TTC549 (cell line): ENCODE data around the gene BTBD2.

Experiments
- FAIRE-seq: peaks from 2 replicates; lab custom pipeline; 2012; peaks lifted over from hg19 to GRCh38; lab: Jason Lieb, UNC

The BTBD2 gene

DNA sequence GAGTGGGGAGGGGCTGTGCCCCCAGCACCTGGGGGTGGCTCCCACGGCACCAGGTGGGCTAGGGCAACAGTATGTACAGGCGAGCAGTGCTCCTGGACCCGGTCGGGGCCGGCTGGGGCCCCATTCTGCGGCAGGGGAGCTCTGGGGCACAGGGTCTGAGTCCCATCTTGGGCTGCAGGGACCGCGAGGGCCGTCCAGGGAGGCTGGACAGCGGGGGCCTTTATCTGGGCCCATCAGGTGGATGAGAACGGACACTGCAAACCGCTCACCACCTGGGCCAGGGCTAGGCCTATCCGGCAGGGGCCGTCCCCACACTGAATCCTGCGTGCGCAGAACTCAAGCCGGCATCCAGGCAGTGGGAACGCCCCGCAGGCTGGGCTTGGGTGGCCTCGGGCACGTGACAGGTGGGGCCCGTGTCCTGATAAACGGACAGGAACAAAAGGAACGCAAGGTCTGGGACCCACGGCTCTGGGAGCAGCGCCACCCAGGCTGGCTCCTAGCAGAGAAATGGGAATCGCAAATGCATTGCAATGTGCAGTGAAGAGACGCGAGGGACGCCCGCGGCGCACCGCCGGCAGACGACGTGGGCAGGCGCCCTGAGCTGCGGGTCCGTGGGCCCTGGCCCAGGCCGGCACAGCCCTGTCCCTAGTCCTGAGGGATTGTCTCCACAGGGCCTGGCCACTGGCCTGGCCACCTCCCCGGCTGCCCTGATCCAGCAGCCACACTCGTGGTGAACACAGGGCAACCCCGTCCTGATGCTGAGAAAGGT is 29.7 kb downstream of the BTBD2 start:
- no peak for FAIRE-seq

DNA sequence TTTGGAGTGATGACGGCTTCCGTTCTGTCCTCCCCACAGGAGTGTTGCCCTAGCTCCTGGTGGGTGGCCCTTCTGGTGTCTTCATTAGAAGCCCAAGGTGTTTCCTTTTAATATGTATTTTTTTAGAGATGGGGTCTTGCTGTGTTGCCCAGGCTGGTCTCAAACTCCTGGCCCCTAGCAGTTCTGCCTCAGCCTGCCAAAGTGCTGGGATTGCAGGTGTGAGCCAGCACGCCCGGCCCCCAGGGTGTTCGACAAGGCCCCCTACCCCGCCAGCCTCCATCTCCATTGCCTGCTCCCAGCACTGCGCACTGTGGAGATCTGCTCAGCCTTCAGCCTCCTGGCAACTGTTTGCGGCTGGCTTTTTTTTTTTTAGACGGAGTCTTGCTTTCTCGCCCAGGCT is 31.2 kb downstream of the BTBD2 start:
- FAIRE-seq, result no peak

DNA sequence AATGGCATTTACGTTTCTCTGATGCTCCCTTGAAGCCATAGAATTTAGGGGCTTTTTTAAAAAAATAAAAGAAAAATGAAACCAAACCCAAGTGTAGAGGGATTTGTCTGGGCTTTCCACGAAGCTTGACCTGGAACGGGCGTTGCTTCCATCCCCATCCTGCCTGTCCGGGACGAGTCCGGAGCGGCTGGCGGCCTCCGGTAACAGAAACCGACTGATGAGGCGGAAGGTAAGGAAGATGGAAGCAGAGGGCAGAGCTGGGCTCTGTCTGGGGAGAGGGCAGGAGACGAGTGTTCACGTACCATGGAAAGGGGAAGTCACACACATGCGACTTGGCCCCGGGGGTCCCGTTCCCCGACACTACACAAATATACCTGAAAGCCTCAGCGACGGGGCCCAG is 34.3 kb downstream of the BTBD2 start:
- FAIRE-seq, result no peak

DNA sequence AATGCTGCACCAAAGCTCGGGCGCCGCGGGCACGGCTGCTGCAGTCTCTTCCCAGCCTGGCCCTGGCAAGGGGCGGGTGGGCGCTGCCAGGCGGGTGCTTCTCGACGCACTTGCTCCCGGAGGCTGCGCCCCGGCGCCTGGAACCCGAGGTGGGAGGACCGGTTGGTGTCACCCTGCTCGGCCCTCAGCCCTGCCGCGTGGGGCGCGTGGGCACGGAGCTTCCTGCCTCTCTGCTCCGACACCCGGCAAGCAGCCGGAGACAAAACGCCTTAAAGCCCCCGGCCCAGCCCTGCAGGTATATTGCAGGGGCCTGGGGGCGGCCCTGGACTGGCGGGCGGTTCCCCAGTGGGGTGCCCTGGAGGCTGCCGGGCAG is 34.7 kb downstream of the BTBD2 start:
- no peak for FAIRE-seq

DNA sequence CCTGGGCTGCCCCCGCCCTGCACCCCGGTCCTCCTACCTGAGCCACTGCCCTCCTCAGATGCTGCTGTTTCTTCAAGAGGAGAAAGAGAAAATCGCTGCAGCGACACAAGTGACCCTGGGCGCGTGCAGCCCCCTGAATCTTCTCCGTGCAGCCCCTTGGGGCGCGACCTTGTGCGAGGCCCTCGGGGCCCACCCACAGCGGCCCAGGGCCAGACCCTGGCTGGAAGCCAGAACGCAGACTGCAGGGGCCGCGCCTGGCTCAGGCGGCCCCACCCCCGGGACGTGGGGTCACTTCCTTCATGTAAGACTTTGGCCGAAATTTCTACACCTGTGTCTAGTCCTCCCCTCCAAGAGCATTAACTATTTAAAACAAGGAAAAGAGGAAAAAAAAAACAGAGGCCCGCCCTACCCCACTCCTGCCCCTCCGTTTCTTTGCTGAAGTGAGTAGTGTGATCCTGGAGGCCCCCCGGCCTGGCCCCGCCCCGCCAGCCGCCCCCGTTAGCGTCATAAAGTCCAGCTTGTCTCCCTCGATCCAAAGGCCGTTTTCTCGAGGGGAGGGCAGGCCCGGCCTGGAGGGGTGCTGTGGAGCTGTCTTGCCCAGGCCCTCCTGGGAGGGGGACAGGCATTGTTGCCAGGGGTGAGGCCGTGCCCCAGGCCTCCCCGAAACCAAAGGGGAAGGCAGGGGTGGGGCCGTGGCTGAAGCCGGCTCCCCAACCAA is 35.3 kb downstream of the BTBD2 start:
- no peak for FAIRE-seq

DNA sequence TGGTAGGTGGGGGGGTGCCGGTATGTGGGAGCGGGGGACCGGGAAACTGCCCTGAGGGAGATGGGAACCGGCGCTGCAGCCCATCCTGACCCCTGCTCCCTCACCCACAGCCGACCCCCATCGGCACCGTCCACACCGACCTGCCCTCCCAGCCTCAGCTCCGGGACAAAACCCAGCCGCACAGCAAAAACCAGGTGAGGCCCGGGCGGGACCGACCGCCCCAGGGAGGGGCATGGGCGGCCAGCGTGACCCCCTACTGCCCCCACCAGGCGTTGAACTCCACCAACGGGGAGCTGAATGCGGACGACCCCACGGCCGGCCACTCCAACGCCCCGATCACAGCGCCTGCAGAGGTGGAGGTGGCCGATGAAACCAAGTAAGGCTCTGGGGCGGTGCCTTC is 35.9 kb downstream of the BTBD2 start:
- no peak for FAIRE-seq

DNA sequence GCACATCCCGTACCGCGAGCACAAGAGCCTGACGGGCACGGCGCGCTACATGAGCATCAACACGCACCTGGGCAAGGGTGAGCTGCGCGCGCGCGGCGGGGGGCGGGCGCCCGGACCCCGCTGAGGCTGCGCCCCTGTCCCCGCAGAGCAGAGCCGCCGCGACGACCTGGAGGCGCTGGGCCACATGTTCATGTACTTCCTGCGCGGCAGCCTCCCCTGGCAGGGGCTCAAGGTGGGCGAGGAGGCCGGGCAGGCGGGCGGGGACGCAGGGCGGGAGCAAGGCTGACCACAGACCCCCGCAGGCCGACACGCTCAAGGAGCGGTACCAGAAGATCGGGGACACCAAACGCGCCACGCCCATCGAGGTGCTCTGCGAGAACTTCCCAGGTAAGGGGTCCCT is 36.5 kb downstream of the BTBD2 start:
- no peak for FAIRE-seq

DNA sequence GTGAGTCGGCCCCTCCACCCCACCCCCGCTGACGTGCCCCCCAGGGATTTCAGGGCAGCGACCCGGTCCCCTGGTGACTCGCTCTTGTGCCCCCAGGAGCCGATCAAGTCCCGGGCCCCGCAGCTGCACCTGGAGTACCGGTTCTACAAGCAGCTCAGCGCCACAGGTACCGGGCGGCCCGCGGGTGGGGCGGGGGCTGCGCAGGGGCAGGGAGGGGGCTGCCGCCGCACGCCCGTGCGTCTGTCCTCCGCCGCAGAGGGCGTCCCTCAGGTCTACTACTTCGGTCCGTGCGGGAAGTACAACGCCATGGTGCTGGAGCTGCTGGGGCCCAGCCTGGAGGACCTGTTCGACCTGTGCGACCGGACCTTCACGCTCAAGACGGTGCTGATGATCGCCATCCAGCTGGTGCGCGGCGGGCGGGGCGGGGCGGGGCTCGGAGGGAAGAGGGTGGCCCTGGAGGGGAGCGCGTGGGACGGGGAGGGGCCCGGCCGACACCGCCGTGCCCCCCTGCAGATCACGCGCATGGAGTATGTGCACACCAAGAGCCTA is 37.1 kb downstream of the BTBD2 start:
- FAIRE-seq, result no peak

DNA sequence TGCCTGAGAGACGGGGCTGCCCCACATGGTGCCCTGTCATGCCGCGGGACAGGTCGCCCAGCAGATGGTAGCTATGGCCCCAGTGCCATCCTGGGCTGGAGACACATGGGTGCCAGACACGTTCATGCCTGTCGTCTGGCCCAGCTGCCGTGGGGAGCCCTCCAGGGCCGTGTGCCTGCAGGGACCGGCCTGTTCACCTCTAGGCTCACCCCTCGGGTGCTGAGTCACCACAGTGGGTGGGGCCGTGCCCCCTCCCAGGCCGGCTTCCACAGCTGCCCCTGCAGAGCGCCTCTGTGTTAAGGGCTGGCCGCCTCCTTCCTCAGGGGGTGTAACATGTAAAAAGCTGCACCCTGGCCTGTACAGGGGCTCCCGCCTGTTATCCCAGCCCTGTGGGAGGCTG is 38.4 kb downstream of the BTBD2 start:
- no peak for FAIRE-seq

DNA sequence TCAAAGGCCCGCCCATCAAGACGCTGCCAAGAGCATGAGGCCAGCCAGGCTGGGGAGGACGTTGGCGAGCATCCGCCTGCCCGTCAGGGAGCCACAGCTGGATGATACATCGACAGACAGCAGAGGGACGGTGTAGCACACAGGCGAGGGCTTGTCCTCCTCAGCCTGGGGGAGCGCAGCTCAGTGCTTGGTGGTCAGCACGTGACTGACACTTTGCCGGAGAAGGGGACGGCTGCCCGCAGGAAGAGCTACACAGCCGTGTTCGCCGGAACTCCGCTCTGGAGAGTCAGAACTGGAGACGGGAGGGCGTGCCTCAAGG is 40.4 kb downstream of the BTBD2 start:
- FAIRE-seq, result no peak

DNA sequence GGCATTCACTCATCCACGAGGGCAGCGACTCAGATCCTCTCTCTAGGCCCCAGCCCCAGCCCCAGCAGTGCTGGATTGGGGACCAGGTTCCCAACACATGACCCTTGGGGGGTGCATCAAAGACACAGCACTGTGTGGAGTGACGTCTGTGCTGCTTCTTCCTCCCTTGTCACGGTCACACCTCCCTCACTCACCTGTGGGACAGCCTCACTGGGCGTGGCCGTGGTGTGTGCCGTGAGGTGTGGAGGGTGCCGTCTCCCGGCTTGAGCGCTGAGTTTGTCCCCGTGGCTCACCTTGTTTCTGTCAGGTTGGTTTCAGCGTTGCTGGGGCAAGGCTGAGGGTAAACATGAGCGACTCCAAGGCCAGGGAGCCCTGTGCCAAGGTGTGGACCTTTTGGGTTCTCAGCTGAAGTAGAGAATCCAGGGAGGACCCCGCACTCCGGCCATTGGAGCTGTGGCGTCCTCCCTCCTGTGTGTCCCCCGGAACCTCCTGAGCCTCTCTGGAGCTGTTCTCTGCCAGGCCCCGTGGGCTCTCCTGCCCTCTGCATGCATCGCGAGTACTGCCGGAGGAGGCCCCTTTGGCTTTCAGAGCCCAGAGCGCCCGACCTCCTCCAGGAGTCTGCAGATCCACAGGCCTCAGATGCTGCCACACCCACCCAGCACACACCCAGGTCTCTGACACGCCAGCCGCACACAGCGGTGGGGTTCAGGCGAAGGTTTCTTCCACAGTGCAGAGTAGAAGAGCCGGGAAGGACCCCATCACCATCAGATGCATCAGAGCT is 40.9 kb downstream of the BTBD2 start:
- no peak for FAIRE-seq

DNA sequence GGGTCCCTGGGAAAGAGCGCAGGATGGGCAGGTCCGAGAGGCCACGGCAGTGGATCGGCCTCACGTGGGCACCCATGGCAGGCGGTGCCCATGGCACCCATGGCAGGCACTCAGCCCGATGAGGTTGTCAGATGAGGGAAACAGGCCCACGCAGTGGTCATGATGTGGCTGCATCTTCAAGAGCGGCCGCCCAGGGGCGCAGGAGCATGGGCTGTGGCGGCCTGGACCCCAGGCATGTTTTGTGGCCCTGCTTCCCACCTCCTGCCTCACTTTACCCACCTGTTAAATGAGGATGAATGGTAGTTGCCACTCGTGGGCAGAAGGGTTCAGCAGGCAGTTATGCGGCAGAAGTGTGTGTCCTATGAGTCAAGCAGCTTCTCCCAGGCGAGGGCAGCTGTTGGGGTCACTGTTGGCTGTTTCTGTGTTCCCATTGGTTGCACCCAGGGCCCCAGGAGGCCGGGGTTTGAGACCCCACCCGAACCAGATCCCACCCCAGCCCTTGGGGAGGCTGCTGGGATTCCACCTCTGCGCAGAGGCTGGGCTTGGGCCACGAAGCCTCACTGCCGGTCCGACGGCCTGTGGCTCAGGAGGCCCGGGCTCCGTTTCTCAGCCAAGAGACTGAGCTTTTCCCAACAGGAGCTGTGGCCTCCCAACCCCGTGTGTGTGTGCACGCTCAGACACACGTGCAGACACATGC is 44.6 kb downstream of the BTBD2 start:
- FAIRE-seq, result no peak

DNA sequence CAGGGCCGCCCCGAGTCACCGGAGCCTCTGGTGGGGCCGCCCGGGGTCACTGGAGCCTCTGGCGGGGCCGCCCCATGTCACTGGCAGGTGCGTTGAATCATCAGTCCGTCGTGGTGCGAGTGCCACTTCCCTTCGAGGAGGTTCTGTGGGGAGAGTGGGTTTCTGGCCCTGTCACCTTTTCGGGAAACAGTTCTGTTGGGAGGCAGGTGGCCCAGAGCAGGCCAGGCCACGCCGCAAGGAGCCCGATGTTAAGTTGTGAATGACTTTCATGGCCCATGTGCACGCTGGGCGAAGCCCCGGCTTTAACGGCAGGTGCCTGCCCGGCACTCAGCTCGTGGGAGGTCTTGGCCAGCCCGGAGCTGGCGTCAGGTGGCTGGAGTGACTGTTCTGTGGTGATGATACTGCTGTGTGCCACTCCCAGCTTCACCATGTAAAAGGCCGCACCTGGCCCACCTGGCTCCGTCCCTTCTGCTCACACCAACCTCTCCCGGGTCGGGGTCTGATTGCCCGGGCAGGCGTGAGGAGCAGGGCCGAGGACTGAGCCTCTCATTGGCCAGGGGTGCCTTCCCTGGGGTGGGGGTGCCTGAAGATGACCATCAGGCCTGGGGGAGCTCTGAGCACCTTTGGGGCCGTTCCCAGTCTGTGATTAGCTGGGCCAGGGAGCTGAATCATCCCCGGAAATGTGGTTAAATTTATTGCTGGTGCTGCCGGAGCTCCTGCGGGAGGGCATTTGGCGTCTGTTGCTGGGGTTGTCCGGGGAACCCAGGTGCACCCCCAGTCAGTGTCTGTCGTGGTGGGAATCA is 45.3 kb downstream of the BTBD2 start:
- no peak for FAIRE-seq

DNA sequence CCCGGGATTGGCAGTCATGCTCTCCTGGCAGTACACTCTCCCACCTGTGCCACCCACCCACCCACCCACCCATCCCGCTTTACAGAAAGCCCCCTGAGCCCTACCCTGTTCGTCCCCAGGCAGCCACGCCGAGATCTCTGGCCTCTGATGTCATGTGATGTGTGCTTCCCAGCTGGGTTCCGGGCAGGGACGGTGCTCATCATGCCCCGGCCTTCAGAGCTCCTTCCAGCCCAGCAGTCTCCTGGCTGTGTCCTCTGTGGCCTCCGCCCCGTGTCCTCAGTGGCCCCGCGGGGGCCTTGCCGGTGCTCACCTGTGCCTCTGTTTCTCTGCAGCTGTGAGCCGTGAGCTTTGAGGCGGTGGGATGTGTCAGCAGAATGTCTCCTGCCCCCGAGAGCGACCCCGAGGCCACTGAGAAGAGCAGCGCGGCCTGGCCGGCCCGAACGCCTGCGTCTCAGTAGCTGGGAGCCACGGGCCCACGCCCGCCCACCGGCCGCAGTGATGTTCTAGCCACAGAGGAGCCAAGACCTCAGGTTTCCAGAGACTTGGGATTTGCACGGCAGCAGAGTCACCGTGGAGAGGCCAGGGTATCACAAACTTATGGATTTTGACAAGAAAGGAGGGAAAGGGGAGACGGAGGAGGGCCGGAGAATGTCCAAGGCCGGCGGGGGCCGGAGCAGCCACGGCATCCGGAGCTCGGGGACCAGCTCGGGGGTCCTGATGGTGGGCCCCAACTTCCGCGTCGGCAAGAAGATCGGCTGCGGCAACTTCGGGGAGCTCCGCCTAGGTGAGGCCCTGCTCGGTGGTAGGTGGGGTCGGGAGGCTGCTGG is 46.1 kb downstream of the BTBD2 start:
- FAIRE-seq, result no peak

DNA sequence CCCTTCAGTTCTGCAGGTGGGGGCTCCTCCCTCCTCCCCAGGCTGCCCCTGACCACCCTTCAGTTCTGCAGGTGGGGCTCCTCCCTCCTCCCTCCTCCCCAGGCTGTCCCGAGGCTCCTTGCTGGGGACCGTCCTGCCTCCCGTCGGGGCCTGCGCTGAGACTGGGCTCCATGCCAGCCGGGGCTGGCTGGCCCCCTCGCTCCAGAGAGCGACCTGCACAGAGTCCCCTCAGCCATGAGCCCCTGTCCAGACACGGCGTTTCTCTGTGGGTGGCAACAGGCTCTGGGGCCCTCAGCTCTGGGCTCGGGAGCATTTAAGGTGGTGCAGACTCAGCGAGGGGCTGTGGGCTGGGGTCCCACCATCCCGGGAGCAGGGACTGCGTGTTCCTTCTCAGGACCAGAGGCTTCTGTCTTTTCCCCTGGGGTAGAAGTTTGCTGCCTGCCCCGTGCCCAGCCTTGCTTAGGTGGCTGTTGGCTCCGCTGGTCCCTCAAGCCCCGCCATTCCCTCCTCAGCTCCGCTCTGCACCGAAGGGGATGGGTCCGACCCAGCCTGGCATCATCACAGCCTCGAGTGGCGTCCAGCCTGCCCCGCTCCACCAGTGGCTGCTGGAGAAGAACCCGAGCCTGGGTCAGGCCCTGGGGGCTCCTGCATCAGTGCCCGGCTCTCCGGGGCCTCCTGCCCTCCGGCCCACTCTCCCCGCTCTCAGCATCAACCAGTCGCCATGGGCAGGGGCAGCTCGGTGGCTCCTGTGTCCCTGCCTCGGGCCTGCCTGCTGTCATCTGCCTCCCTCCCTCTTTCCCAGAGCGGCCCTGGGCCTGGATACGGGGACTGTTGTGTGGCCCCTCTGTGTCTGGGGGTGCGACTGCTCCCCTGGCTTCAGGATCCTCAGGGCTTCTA is 47.0 kb downstream of the BTBD2 start:
- FAIRE-seq, result no peak

DNA sequence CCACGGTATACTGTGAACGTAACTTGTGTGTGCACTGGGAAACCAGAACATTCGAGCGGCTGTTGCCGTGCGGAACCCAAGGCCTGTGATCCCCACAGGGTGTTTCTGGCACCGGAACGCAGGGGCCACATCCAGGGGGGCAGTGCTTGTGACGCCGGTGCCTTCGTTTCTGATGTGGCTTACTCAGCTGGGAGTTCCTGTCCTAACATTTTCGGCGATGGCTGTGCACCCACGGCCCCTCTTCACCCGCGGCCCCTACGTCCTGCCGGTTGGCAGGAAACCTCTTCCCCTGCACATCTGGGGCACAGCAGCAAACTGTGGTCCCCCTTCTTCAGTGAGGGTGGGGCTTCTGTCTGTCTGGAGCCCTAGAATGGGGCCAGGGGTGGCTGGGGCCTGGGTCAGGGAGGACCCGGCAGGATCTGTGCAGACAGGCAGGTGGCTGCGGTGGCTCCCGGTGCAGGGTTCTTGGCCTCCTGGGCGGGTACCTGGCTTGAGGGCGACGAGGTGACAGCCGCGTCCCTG is 48.4 kb downstream of the BTBD2 start:
- no peak for FAIRE-seq

DNA sequence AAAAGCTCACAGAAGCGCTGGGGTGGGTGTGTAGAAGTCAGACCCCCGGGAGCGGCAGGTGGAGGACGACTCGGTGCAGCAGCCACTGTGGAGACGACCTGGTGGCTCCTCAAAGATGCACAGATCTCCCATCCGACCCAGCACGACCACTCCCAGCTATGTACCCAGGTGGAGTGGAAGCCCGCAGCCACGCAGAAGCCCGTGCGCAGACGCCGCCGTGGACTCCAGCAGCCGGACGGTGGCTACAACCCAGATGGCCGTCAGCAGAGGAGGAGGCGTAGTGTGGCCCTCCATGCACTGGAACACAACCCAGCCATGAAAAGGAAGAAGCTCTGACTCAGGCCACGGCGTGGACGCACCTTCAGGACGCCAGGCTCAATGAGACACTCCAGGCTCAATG is 52.8 kb downstream of the BTBD2 start:
- no peak for FAIRE-seq

DNA sequence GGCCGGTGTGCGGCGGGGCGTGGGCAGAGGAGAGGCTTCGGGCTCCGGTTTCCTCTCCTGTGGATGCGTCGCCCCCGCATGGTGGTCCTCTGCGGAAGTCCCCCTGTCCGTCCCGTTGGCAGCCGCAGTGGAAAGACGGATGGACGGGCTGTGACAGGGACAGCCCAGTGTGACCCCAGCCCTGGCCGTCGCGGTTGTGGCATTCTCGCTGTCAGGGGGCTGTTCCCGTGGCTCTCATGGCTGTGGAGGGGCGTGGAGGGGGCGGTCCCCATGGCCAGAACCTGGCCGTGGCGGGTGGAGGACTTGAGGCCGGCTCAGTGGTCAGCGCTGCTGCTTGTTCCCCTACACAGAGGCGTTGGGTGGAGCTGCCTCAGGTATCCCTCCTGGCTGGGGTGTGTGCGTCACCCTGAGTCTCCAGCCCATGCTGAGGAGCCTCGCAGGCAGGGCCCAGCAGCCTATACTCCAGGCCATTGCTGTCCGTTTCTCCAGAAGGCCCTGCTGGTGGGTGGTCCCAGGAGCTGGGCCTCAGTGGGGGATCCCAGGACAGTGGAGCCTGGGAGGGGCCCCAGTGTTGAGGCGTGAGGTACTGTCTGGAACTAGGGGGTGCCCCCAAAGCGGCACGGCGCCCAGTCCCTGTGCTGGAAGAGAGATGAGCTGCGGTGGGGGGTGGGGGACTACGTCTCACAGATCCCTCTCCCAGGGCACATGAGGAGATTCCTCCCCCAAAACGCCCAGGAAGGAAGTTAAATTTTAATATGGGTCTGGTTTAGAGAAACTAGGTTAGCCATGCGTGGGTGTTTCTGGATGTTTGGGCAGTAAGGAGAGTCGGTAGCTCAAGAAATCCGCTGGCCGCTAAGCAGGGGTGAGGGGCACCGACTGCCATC is 54.3 kb downstream of the BTBD2 start:
- FAIRE-seq, result no peak
